K562 (cell line): Measurements from ENCODE around the gene RGS9. TPM values are rescaled to one million over a fixed set of nuclear protein-coding genes. Genes with fewer than 3 reads are reported as not detected.

Experiments
- ATAC-seq: fragments of 200-7000 bp; cut with Tn5 transposase; 3 replicates; pipeline ENCODE4 v1.9.1; 2020; ENCODE audit warnings: moderate library complexity
- BruUV-seq: library from RNA; stranded (reverse); fragments of 400-500 nt; replicated peaks from 2 replicates; lab custom pipeline; 2021; lab: Mats Ljungman, UMichigan
- CTCF ChIA-PET: fragments of 300-600 bp; formaldehyde crosslinking; extraction: SDS; loops from one replicate; lab custom pipeline; 2021; ENCODE audit warnings: low intra/inter-chr PET ratio; lab: Yijun Ruan, JAX
- POLR2A ChIA-PET: fragments of 300-600, 350-650 bp; sonication (Branson Sonifier 250); formaldehyde crosslinking; extraction: SDS; loops from one replicate; lab custom pipeline; 2021; ENCODE audit warnings: antibody characterized with exemption, inconsistent platforms; lab: Yijun Ruan, JAX
- DNase-seq, 4 experiments: peaks; one replicate each; pipeline versions ENCODE4 v3.0.0 to v3.0.0-alpha.2; 2011 to 2018; ENCODE audit warnings: low spot score in 3 of 4, mixed read lengths in 3 of 4; ENCODE audit errors: extremely low read depth in 1 of 4
- FAIRE-seq: peaks from 2 replicates; lab custom pipeline; 2011; peaks lifted over from hg19 to GRCh38; lab: Jason Lieb, UNC
- H2AFZ ChIP-seq: 2 replicates; pipeline ENCODE4 v1.6.0; 2011; ENCODE audit warnings: low read depth, low read length, control low read depth, inconsistent platforms
- H3K27ac ChIP-seq: fragments of 200-600 bp; 3 replicates; pipeline ENCODE4 v1.8.0; 2011; ENCODE audit warnings: low read depth, mild to moderate bottlenecking, control low read depth, inconsistent platforms, low read length, moderate library complexity, mixed read lengths; ENCODE audit errors: extremely low read depth
- H3K27me3 ChIP-seq, 2 experiments: fragments of 300-600 bp in 1 of 2; 2 replicates in 1 of 2; 3 replicates in 1 of 2; pipeline versions ENCODE4 v1.6.0 to v1.8.0; 2011; ENCODE audit warnings: inconsistent platforms in 2 of 2, low read length in 2 of 2, mild to moderate bottlenecking in 1 of 2, mixed read lengths in 1 of 2, moderate library complexity in 1 of 2; ENCODE audit not compliant: control insufficient read depth in 2 of 2, insufficient read depth in 2 of 2
- H3K36me3 ChIP-seq: fragments of 300-600 bp; 3 replicates; pipeline ENCODE4 v1.8.0; 2011; ENCODE audit warnings: mild to moderate bottlenecking, low read length, inconsistent platforms; ENCODE audit not compliant: control insufficient read depth, insufficient read depth
- H3K4me1 ChIP-seq, 2 experiments: fragments of 200-600 bp in 1 of 2; replicated peaks in 1 of 2; 2 replicates in 1 of 2; 3 replicates in 1 of 2; pipeline versions ENCODE4 v1.5.1 to v1.8.0; 2011; ENCODE audit warnings: inconsistent platforms in 2 of 2, low read length in 2 of 2, mild to moderate bottlenecking in 1 of 2, mixed read lengths in 1 of 2, moderate library complexity in 1 of 2; ENCODE audit not compliant: control insufficient read depth in 2 of 2, insufficient read depth in 2 of 2
- H3K4me2 ChIP-seq: 2 replicates; pipeline ENCODE4 v1.6.1; 2011; ENCODE audit warnings: low read length, control low read depth, inconsistent platforms, mixed read lengths; ENCODE audit not compliant: insufficient read depth
- H3K4me3 ChIP-seq: fragments of 200-600 bp; sonication (generic), shearing (Covaris generic); 2 replicates; pipeline ENCODE4 v1.5.1; 2016; ENCODE audit warnings: control low read depth, inconsistent platforms
- H3K79me2 ChIP-seq: fragments of 200-600 bp; 3 replicates; pipeline ENCODE4 v1.8.0; 2011; ENCODE audit warnings: low read length, inconsistent platforms; ENCODE audit not compliant: control insufficient read depth, insufficient read depth
- H3K9ac ChIP-seq, 2 experiments: 2 replicates each; pipeline versions ENCODE4 v1.6.0 to v1.6.1; 2011; ENCODE audit warnings: low read depth in 2 of 2, low read length in 2 of 2, control low read depth in 1 of 2, inconsistent platforms in 1 of 2, mild to moderate bottlenecking in 1 of 2, mixed read lengths in 1 of 2; ENCODE audit not compliant: insufficient read depth in 1 of 2
- H3K9me1 ChIP-seq: one replicate; pipeline ENCODE4 v1.6.0; 2011; ENCODE audit warnings: inconsistent platforms, mild to moderate bottlenecking, low read length, moderate library complexity; ENCODE audit not compliant: control insufficient read depth, insufficient read depth
- H3K9me3 ChIP-seq: replicated peaks from 2 replicates; pipeline ENCODE4 v1.5.1; 2011; ENCODE audit warnings: low read depth, low read length, inconsistent platforms; ENCODE audit not compliant: control insufficient read depth, insufficient read depth
- H4K20me1 ChIP-seq: replicated peaks from 2 replicates; pipeline ENCODE4 v1.6.1; 2011; ENCODE audit warnings: low read length, inconsistent platforms, mixed read lengths; ENCODE audit not compliant: control insufficient read depth, insufficient read depth
- BHLHE40 ChIP-seq: IDR thresholded peaks from 2 replicates; pipeline ENCODE4 v1.6.1; 2011; ENCODE audit warnings: low read length, improper control_type of control experiment
- DNMT1 ChIP-seq: fragments of 450-650 bp; IDR thresholded peaks from 2 replicates; pipeline ENCODE4 v1.6.1; 2016; ENCODE audit warnings: antibody characterized with exemption, mild to moderate bottlenecking
- ELF1 ChIP-seq: fragments of 200-800 bp; sonication (Bioruptor generic); IDR thresholded peaks from 2 replicates; pipeline ENCODE4 v1.6.1; 2016; ENCODE audit warnings: missing genetic modification characterization, missing compliant biosample characterization
- HIVEP1 ChIP-seq: fragments of 250-450 bp; sonication (Bioruptor Pico); IDR thresholded peaks from 2 replicates; pipeline ENCODE4 v1.4.0; 2020; ENCODE audit warnings: mild to moderate bottlenecking
- IFI16 ChIP-seq: fragments of 250-450 bp; sonication (Bioruptor Pico); IDR thresholded peaks from 2 replicates; pipeline ENCODE4 v2.1.2; 2022; ENCODE audit warnings: mild to moderate bottlenecking, inconsistent platforms
- JUND ChIP-seq, 2 experiments: IDR thresholded peaks; 2 replicates in 1 of 2; 3 replicates in 1 of 2; pipeline ENCODE4 v1.6.1; 2011; ENCODE audit warnings: borderline replicate concordance in 2 of 2, low read depth in 2 of 2, low read length in 2 of 2, improper control_type of control experiment in 1 of 2, missing biosample characterization in 1 of 2, missing genetic modification characterization in 1 of 2, missing genetic modification reagents in 1 of 2
- MTF1 ChIP-seq: fragments of 250-450 bp; sonication (Bioruptor Pico); IDR thresholded peaks from 2 replicates; pipeline ENCODE4 v1.9.0; 2021; ENCODE audit warnings: moderate library complexity, mild to moderate bottlenecking, inconsistent platforms, borderline replicate concordance
- NEUROD1 ChIP-seq: fragments of 150-350 bp; IDR thresholded peaks from 2 replicates; pipeline ENCODE4 v1.6.1; 2014; ENCODE audit warnings: borderline replicate concordance, low read length, low read depth; ENCODE audit not compliant: partially characterized antibody
- NFYB ChIP-seq: IDR thresholded peaks from 2 replicates; pipeline ENCODE4 v1.6.1; 2011; ENCODE audit warnings: mild to moderate bottlenecking, moderate library complexity; ENCODE audit not compliant: insufficient read length; ENCODE audit errors: extremely low read depth
- RBM25 ChIP-seq: fragments of 200-400 bp; formaldehyde crosslinking; IDR thresholded peaks from 2 replicates; pipeline ENCODE4 v1.6.1; 2018; ENCODE audit warnings: low read length, low read depth, moderate library complexity; ENCODE audit not compliant: severe bottlenecking
- RFX1 ChIP-seq: fragments of 450-650 bp; IDR thresholded peaks from 2 replicates; pipeline ENCODE4 v1.6.1; 2016; ENCODE audit warnings: mild to moderate bottlenecking, moderate library complexity
- SFPQ ChIP-seq: fragments of 200-400 bp; formaldehyde crosslinking; IDR thresholded peaks from 2 replicates; pipeline ENCODE4 v1.6.1; 2017; ENCODE audit warnings: mild to moderate bottlenecking, low read depth, low read length, moderate library complexity
- THRB ChIP-seq: fragments of 450-650 bp; formaldehyde crosslinking; conservative IDR thresholded peaks from 2 replicates; pipeline ENCODE4 v1.4.0; 2022; ENCODE audit warnings: mild to moderate bottlenecking, missing genetic modification characterization
- ZFP36 ChIP-seq: fragments of 150-350 bp; IDR thresholded peaks from 2 replicates; pipeline ENCODE4 v1.6.1; 2018; ENCODE audit warnings: low read length, low read depth; ENCODE audit not compliant: partially characterized antibody
- ZNF449 ChIP-seq: fragments of 250-450 bp; sonication (Bioruptor Pico); IDR thresholded peaks from 2 replicates; pipeline ENCODE4 v1.8.0; 2022; ENCODE audit warnings: moderate library complexity, mild to moderate bottlenecking, inconsistent platforms
- WGBS: fragments of 100-300 bp; shearing (Covaris generic); methylation state at CpG from one replicate; pipeline ENCODE4 v1.1.6; 2016; ENCODE audit warnings: low coverage, mixed read lengths; ENCODE audit not compliant: insufficient coverage; ENCODE audit errors: missing lambda C conversion rate; 5-methylcytosine and 5-hydroxymethylcytosine counted together
- in situ Hi-C: fragments of 300-500 bp; cut with MboI; formaldehyde crosslinking; loops from 4 replicates; pipeline ENCODE4 v1.15.0; 2018; ENCODE audit warnings: inconsistent platforms, mixed read lengths
- intact Hi-C: fragments of 100-400 bp; cut with micrococcal nuclease; formaldehyde crosslinking; loops from 2 replicates; pipeline ENCODE4 v1.14.2; 2022
- polyA plus RNA-seq, 8 experiments: library from polyadenylated mRNA; depleted of rRNA in 4 of 8; stranded (reverse) in 5 of 8; unstranded in 3 of 8; fragments of >200 nt; fragmentation: Nextera tagmentation in 2 of 8; fragmentation: Illumina TruSeq in 1 of 8; extraction: Ambion mirVana in 2 of 8; extraction: Trizol in 1 of 8; gene quantifications; 2 replicates each; pipeline versions ENCODE4 v1.2.1 to v1.2.3, GENCODE V29; 2011 to 2014; ENCODE audit warnings: inconsistent platforms in 1 of 8, missing spikeins in 1 of 8
- total RNA-seq, 7 experiments: library from RNA; depleted of rRNA in 6 of 7; stranded (reverse); fragments of >200 nt in 6 of 7; fragmentation: Illumina TruSeq in 2 of 7; extraction: Trizol in 2 of 7; gene quantifications; 2 replicates each; pipeline versions ENCODE4 v1.2.1 to v1.2.3, GENCODE V29; 2011 to 2021; ENCODE audit warnings: low replicate concordance in 1 of 7

The RGS9 gene
- total and polyA plus RNA-seq, 9 of the 15 experiments (the other 6 are each of a cell fraction or from before 2014, with no cell fraction given): 0.18 to 1.4 (median 0.55) TPM

- no peak for TF ChIP-seq SFPQ
Observed at GRCh38 chr17:65218261-65218660, 81.1 kb downstream of the RGS9 start (continued).

GRCh38 chr17:65219124-65219523 lies 82.0 kb downstream of the RGS9 start:
- no peak for FAIRE-seq
- Histone ChIP-seq H3K4me1 (no peaks in the 10 kb centered on the region), H3K4me3 (no peak overlapping the region), H3K79me2 (no peaks in the 10 kb centered on the region), H3K4me2 (no peak overlapping the region), H3K27ac (no peak overlapping the region), H4K20me1 (no peaks in the 10 kb centered on the region), H3K27me3 (peaks cover 21 to 50% of the 10 kb centered on the region in 2 experiments), H2AFZ (no peak overlapping the region), H3K9me1 (no peaks in the 10 kb centered on the region), H3K36me3 (no peaks in the 10 kb centered on the region), H3K9ac (no peak overlapping the region), H3K9me3 (no peaks in the 10 kb centered on the region)
- BruUV-seq: no TSS peak
- ChIA-PET CTCF (no interaction called here), POLR2A (interaction anchor here (0.6 to 1.0 kb wide), 2 partner anchors 8 to 9 kb away, joined by 3 to 4 read pairs; no protein-coding TSS in a partner anchor)
- DNase-seq: no peak
- intact Hi-C loops: no loop called here
- in situ Hi-C loops: no loop called here
- peak; percentile 54; the same call in 1 of the 3 replicates for ATAC-seq
- whole genome bisulfite sequencing: 2% methylated on average over 3 of the region's 3 CpGs
- TF ChIP-seq ZFP36 (no peak), DNMT1 (no peak), NEUROD1 (no peak), RFX1 (no peak), ELF1 (no peak), HIVEP1 (CRISPR knock-in tag) (no peak), RBM25 (no peak), IFI16 (CRISPR knock-in tag) (no peak), JUND (IDR thresholded peaks at IDR 0.05; ENCODE audit: borderline replicate concordance, low read depth, low read length) (no peak), JUND (tag; IDR thresholded peaks at IDR 0.05; ENCODE audit: borderline replicate concordance, low read depth, low read length) (no peak), BHLHE40 (no peak), ZNF449 (CRISPR knock-in tag) (no peak), THRB (CRISPR knock-in tag) (no peak), MTF1 (CRISPR knock-in tag) (no peak), NFYB (no peak)
